ENCODE data around the gene SAMD4A.

The SAMD4A gene

DNA sequence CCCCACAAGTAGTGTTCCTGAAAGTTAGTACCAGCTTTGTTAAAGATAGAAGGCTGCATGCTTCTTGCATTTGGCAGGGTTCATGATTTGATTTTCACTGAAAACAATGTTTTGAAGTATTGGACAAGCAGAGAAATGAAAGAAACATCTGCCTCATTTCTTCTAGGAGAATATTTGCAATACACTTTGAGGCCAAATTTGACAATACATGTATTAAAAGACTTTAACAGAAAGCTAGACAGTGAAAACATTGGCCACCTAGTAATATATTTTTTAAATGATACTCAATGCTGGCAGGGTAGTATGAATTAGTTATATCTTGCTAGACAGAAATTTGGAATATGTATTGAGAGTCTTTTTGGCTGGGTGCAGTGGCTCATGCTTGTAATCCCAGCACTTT is 267.2 kb downstream of the SAMD4A start:
- DNase-seq (ENCODE audit: low read depth), result no peak
- no peak overlapping the region for H3K4me3 ChIP-seq (ENCODE audit: low read length)
- TF ChIP-seq, protein P1, sequence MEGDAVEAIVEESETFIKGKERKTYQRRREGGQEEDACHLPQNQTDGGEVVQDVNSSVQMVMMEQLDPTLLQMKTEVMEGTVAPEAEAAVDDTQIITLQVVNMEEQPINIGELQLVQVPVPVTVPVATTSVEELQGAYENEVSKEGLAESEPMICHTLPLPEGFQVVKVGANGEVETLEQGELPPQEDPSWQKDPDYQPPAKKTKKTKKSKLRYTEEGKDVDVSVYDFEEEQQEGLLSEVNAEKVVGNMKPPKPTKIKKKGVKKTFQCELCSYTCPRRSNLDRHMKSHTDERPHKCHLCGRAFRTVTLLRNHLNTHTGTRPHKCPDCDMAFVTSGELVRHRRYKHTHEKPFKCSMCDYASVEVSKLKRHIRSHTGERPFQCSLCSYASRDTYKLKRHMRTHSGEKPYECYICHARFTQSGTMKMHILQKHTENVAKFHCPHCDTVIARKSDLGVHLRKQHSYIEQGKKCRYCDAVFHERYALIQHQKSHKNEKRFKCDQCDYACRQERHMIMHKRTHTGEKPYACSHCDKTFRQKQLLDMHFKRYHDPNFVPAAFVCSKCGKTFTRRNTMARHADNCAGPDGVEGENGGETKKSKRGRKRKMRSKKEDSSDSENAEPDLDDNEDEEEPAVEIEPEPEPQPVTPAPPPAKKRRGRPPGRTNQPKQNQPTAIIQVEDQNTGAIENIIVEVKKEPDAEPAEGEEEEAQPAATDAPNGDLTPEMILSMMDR (IDR thresholded peaks at IDR 0.05; ENCODE audit: insufficient read depth, low read depth, low read length, missing control alignments), result no peak

DNA sequence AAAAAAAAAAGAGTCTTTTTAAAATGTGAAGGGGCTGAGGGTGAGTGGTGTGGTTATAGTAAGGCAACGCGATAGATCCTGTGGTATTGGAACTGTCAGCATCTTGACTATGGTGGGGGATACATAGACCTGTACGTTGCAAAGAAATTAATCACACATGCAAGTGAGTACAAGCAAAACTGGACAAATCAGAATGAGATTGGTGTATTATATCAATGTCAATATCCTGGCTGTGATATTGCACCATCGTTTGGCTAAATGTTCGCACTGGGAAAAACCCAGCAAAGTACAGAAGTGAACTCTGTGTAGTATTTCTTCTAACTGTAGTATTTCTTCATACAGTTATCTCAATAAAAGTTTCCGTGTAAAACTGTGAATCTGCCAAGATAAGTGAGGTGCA is 267.8 kb downstream of the SAMD4A start:
- DNase-seq (ENCODE audit: low read depth), result no peak
- TF ChIP-seq, protein P1 (IDR thresholded peaks at IDR 0.05; ENCODE audit: insufficient read depth, low read depth, low read length, missing control alignments), result no peak
- no peak overlapping the region for H3K4me3 ChIP-seq (ENCODE audit: low read length)

DNA sequence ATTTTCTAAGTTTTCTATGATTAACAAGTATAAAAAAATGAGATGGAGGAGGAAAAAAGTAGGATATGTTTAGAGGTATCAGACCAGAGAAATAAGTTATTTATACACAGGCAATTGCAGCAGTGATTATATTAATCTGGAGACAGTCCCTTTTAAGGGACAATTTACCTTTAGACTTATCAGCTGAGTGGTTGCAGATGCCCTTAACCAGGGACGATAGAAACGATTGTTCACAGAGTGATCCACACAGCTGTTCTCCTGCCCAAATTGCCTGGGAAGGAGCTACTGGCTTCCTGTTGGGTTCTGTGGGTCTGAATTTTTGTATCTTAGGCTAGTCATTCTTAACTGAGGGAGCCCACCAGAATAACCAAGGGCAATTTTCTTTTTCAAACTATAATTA is 269.3 kb downstream of the SAMD4A start:
- no peak for DNase-seq (ENCODE audit: low read depth)
- TF ChIP-seq, protein P1 (IDR thresholded peaks at IDR 0.05; ENCODE audit: insufficient read depth, low read depth, low read length, missing control alignments), result no peak
- H3K4me3 ChIP-seq (ENCODE audit: low read length), result no peak overlapping the region

DNA sequence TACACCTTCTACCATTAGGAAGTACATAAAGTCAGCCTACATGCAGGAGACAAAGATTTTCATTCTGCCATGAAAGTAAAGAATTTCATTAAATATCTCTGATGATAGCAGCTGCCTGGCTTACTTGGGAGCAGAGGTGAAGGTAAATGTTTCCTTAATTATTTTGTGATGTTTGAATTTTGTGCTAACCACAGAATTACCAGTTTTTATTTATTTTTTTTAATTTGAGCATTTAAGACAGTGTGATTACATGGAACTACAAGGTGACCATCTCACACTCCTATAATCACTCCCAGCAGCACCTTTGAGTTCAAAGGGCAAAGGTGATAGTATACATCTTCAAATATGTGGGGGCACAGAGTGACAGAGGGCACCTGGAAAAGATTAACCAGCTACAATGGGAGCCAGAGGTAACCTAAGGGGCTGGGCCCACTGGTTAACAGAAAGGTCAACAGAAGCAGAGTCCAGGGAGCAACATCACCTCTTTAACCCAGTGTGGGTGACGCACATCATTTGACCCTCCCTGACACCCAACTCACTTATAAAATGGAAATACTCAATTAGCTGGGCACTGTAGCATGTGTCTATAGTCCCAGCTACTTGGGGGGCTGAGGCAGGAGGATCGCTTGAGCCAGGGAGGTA is 270.7 kb downstream of the SAMD4A start:
- H3K4me3 ChIP-seq (ENCODE audit: low read length), result no peak overlapping the region
- no peak for DNase-seq (ENCODE audit: low read depth)
- TF ChIP-seq, protein P1 (IDR thresholded peaks at IDR 0.05; ENCODE audit: insufficient read depth, low read depth, low read length, missing control alignments), result no peak

DNA sequence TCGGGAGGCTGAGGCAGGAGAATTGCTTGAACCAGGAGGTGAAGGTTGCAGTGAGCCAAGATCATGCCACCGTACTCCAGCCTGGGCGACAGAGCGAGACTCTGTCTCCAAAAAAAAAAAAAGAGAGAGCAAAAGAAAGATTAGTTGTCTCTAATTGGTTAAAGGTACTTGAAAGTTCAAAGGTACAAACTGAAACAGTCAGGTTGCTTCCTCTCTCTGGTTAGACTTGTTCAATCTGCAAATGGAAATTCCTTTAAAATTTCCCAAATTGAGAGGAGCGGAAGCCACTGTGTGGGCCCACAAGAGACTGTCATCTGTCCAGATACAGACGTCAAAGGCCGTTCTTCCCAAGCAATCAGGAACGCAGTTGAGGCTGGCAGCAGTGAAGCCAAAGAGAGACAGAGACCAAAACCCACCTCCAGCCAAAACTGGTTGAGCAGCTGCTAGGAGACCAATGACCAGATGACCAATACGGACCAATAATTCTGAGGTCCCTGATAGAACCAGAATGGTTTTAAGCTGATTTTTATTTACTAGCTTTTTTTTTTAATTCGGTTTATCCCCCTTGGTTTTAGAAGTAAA is 272.1 kb downstream of the SAMD4A start:
- no peak overlapping the region for H3K4me3 ChIP-seq (ENCODE audit: low read length)
- DNase-seq (ENCODE audit: low read depth), result no peak
- TF ChIP-seq, protein P1 (IDR thresholded peaks at IDR 0.05; ENCODE audit: insufficient read depth, low read depth, low read length, missing control alignments), result no peak

DNA sequence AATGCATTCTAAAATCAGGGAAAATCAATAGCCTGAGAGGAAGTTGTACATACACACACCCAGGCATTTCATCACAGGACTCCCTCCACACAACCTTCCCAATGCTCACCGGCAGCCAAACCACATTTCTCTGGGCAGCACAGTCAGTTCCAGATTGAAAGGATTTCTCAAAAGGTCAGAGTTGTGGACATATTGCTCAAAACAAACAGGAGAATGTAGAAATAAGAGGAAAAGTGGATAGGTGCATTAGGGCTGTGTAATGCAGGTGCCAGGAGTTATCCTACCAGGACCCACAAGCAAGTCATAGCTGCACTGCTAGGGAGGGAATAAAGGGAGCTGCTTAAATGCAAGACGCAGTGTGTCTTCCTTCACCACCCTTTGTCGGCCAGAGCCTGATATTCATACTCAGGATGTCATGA is 272.8 kb downstream of the SAMD4A start:
- TF ChIP-seq, protein P1 (IDR thresholded peaks at IDR 0.05; ENCODE audit: insufficient read depth, low read depth, low read length, missing control alignments), result no peak
- DNase-seq (ENCODE audit: low read depth), result no peak
- H3K4me3 ChIP-seq (ENCODE audit: low read length), result no peak overlapping the region

DNA sequence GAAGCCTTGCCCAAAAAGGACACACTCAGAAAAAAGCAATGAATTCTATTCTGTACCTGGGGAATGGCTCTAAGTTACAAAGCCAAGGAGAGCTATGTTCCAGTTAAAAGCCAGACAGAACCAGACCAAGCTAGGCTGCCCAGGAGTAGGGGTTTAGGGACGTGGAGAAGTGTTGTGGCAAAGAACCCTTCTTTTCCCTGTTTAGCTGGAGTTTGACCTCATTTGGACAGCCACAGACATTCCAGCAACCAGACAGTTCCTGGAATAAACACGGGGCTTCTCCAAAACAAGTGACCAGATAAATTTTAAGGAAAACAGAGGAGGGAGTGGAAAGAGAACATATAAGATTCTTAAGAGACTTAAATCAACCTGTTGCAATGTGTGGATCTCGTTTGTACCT is 273.4 kb downstream of the SAMD4A start:
- H3K4me3 ChIP-seq (ENCODE audit: low read length), result no peak overlapping the region
- TF ChIP-seq, protein P1 (IDR thresholded peaks at IDR 0.05; ENCODE audit: insufficient read depth, low read depth, low read length, missing control alignments), result no peak
- no peak for DNase-seq (ENCODE audit: low read depth)
